ENCODE results near the gene SLC49A4.

Gene SLC49A4

GRCh38 chr3:122794483-122794778 lies 438 bp upstream of the SLC49A4 start (continued):
- TF ChIP-seq ZNF18 (tag by site-specific recombination; IDR thresholded peaks at IDR 0.05) (no peak), SP2 (tag by site-specific recombination; IDR thresholded peaks at IDR 0.05) (no peak), ZBTB8A (tag by site-specific recombination; IDR thresholded peaks at IDR 0.05) (no peak), ZNF639 (tag by site-specific recombination; IDR thresholded peaks at IDR 0.05) (peak; percentile 80; the same call in 1 of the 2 replicates), ZNF76 (tag by site-specific recombination; IDR thresholded peaks at IDR 0.05; ENCODE audit: borderline replicate concordance, low read depth) (no peak), ZNF248 (tag by site-specific recombination; IDR thresholded peaks at IDR 0.05) (no peak), SCRT2 (tag by site-specific recombination; IDR thresholded peaks at IDR 0.05) (peak; percentile 92), HOXD13 (CRISPR knock-in tag; IDR thresholded peaks at IDR 0.05; ENCODE audit: borderline replicate concordance) (no peak), ZNF121 (tag by site-specific recombination; IDR thresholded peaks at IDR 0.05) (no peak), ZNF626 (tag by site-specific recombination; IDR thresholded peaks at IDR 0.05) (no peak), ZFP3 (tag by site-specific recombination; IDR thresholded peaks at IDR 0.05; ENCODE audit: low read depth) (no peak)
- TF ChIP-seq, protein P1, sequence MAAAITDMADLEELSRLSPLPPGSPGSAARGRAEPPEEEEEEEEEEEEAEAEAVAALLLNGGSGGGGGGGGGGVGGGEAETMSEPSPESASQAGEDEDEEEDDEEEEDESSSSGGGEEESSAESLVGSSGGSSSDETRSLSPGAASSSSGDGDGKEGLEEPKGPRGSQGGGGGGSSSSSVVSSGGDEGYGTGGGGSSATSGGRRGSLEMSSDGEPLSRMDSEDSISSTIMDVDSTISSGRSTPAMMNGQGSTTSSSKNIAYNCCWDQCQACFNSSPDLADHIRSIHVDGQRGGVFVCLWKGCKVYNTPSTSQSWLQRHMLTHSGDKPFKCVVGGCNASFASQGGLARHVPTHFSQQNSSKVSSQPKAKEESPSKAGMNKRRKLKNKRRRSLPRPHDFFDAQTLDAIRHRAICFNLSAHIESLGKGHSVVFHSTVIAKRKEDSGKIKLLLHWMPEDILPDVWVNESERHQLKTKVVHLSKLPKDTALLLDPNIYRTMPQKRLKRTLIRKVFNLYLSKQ (tag by site-specific recombination; IDR thresholded peaks at IDR 0.05; ENCODE audit: borderline replicate concordance) = no peak
- TF ChIP-seq, protein P2, sequence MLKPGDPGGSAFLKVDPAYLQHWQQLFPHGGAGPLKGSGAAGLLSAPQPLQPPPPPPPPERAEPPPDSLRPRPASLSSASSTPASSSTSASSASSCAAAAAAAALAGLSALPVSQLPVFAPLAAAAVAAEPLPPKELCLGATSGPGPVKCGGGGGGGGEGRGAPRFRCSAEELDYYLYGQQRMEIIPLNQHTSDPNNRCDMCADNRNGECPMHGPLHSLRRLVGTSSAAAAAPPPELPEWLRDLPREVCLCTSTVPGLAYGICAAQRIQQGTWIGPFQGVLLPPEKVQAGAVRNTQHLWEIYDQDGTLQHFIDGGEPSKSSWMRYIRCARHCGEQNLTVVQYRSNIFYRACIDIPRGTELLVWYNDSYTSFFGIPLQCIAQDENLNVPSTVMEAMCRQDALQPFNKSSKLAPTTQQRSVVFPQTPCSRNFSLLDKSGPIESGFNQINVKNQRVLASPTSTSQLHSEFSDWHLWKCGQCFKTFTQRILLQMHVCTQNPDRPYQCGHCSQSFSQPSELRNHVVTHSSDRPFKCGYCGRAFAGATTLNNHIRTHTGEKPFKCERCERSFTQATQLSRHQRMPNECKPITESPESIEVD (tag by site-specific recombination; IDR thresholded peaks at IDR 0.05) = peak; percentile 68

DNA sequence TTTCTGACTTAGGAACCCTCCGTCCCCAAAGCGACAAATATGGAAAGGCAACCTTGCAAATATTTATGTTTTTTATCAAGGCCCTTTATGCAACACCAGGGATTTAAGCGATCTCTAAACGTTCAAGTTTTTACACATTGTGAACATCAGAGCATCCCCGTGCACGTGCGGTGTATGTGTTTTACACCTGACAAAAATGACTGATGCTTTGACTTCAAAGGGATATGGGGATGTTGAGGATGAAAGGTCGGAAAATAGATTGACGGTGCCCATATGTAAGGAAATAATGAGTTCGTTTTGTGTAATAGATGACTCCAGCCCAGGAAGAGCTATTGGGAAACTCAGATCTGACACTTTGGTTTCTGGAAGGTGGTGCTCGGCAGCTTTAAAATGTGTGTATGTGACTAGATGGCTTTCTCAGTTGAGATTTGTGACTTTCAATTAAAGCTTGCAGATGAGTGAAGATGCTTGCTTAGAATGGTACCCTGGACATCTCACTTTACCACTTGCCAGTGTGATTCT lies 866 bp downstream of the SLC49A4 start:
- TF ChIP-seq ZNF658 (tag by site-specific recombination; IDR thresholded peaks at IDR 0.05) (no peak), ZSCAN30 (tag by site-specific recombination; IDR thresholded peaks at IDR 0.05) (no peak), ZNF24 (tag by site-specific recombination; IDR thresholded peaks at IDR 0.05) (no peak), SALL2 (tag by site-specific recombination; IDR thresholded peaks at IDR 0.05; ENCODE audit: borderline replicate concordance) (no peak), ZXDB (tag by site-specific recombination; IDR thresholded peaks at IDR 0.05) (no peak), ZNF585B (tag by site-specific recombination; IDR thresholded peaks at IDR 0.05) (no peak), ZNF785 (tag by site-specific recombination; IDR thresholded peaks at IDR 0.05) (no peak), ZBTB8A (tag by site-specific recombination; IDR thresholded peaks at IDR 0.05) (no peak), ZBTB17 (tag by site-specific recombination; IDR thresholded peaks at IDR 0.05) (0 out of 2 replicates have a peak, but pooled peaks have one; percentile 10), ZNF248 (tag by site-specific recombination; IDR thresholded peaks at IDR 0.05) (no peak), ZNF335 (tag by site-specific recombination; conservative IDR thresholded peaks at IDR 0.05) (peak; percentile 4; the same call in 1 of the 2 replicates), FEZF1 (tag by site-specific recombination; IDR thresholded peaks at IDR 0.05) (no peak), ZNF155 (tag by site-specific recombination; IDR thresholded peaks at IDR 0.05) (no peak), ZNF654 (tag by site-specific recombination; IDR thresholded peaks at IDR 0.05; ENCODE audit: low read depth) (no peak), ZNF23 (tag by site-specific recombination; IDR thresholded peaks at IDR 0.05; ENCODE audit: borderline replicate concordance) (no peak), ZNF513 (tag by site-specific recombination; IDR thresholded peaks at IDR 0.05) (no peak), ZNF211 (tag by site-specific recombination; IDR thresholded peaks at IDR 0.05; ENCODE audit: low read depth) (no peak)
- TF ChIP-seq, protein P3, sequence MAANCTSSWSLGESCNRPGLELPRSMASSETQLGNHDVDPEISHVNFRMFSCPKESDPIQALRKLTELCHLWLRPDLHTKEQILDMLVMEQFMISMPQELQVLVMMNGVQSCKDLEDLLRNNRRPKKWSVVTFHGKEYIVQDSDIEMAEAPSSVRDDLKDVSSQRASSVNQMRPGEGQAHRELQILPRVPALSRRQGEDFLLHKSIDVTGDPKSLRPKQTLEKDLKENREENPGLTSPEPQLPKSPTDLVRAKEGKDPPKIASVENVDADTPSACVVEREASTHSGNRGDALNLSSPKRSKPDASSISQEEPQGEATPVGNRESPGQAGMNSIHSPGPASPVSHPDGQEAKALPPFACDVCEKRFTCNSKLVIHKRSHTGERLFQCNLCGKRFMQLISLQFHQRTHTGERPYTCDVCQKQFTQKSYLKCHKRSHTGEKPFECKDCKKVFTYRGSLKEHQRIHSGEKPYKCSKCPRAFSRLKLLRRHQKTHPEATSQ (tag by site-specific recombination; IDR thresholded peaks at IDR 0.05) = no peak
- Histone ChIP-seq H3K9me3 (ENCODE audit: control insufficient read depth, insufficient read depth, low read depth, low read length) (no peaks in the 10 kb centered on the region), H3K36me3 (ENCODE audit: control insufficient read depth in 2 of 2, insufficient read depth in 1 of 2, low read length in 2 of 2) (no peaks in the 10 kb centered on the region), H3K4me3 (ENCODE audit: low read depth, low read length) (peak overlapping the region; percentile 71), H3K4me1 (ENCODE audit: control insufficient read depth, insufficient read depth, low read length) (no peaks in the 10 kb centered on the region; the same call in 1 of the 2 replicates), H3K27ac (ENCODE audit: extremely low read depth, low read depth, low read length) (peak overlapping the region; percentile 84; the same call in 1 of the 2 replicates)
- ChIA-PET POLR2A (no interaction called here), CTCF (interaction anchor here (0.5 kb wide), 1 partner anchor 427 kb away, joined by 3 read pairs; no protein-coding TSS in a partner anchor)
